Measurements from ENCODE around the gene UBE2E2.

UBE2E2 gene

GRCh38 chr3:23192816-23193215 lies 10.3 kb upstream of the UBE2E2 start:
- TF ChIP-seq CTCF (IDR thresholded peaks at IDR 0.05; ENCODE audit: insufficient read depth, missing control alignments) = no peak
- DNase-seq (ENCODE audit: insufficient read length, low spot score) (no peak), FAIRE-seq (no peak)

- no peak for FAIRE-seq
Observed at GRCh38 chr3:23193831-23194230, 9.3 kb upstream of the UBE2E2 start.

GRCh38 chr3:23198801-23199200 lies 4.3 kb upstream of the UBE2E2 start:
- no peak for TF ChIP-seq CTCF (IDR thresholded peaks at IDR 0.05; ENCODE audit: insufficient read depth, missing control alignments)
- DNase-seq (ENCODE audit: insufficient read length, low spot score) = no peak
- no peak for FAIRE-seq

More at GRCh38 chr3:23193831-23194230, 9.3 kb upstream of the UBE2E2 start:
- TF ChIP-seq CTCF (IDR thresholded peaks at IDR 0.05; ENCODE audit: insufficient read depth, missing control alignments) = no peak
- DNase-seq (ENCODE audit: insufficient read length, low spot score) = no peak

- no peak for TF ChIP-seq CTCF (IDR thresholded peaks at IDR 0.05; ENCODE audit: insufficient read depth, missing control alignments)
- no peak for DNase-seq (ENCODE audit: insufficient read length, low spot score)
- no peak for FAIRE-seq
Observed at GRCh38 chr3:23199649-23200048, 3.5 kb upstream of the UBE2E2 start.

GRCh38 chr3:23201154-23201838 lies 1.8 kb upstream of the UBE2E2 start:
- no peak for DNase-seq (ENCODE audit: insufficient read length, low spot score)
- no peak for TF ChIP-seq CTCF (IDR thresholded peaks at IDR 0.05; ENCODE audit: insufficient read depth, missing control alignments)
- FAIRE-seq = no peak

- no peak for FAIRE-seq
- TF ChIP-seq CTCF (IDR thresholded peaks at IDR 0.05; ENCODE audit: insufficient read depth, missing control alignments) = no peak
Observed at GRCh38 chr3:23202203-23202920, 765 bp upstream of the UBE2E2 start.

More at GRCh38 chr3:23202203-23202920, 765 bp upstream of the UBE2E2 start:
- no peak for DNase-seq (ENCODE audit: insufficient read length, low spot score)

All from D721Med (cell line).